Suprapubic skin (tissue), 4 donors: ENCODE data around the gene TRPV2. TPM values are rescaled to one million over a fixed set of nuclear protein-coding genes. Genes with fewer than 3 reads are reported as not detected.
A peak's percentile ranks its signal among the peaks of the same experiment; 100 is the strongest.

Source experiments
- DNase-seq, 2 donors: peaks; one replicate each; pipeline ENCODE4 v3.0.0-alpha.2; 2019; ENCODE audit warnings: low spot score in 2 of 2
- H3K27ac ChIP-seq: fragments of 200-600 bp; sonication (generic); one replicate; pipeline ENCODE4 v1.5.1; 2019
- H3K27me3 ChIP-seq: fragments of 200-600 bp; sonication (generic); one replicate; pipeline ENCODE4 v1.5.1; 2019
- H3K36me3 ChIP-seq: fragments of 200-600 bp; sonication (generic); one replicate; pipeline ENCODE4 v1.5.1; 2019
- H3K4me1 ChIP-seq: fragments of 200-600 bp; sonication (generic); one replicate; pipeline ENCODE4 v1.5.1; 2019
- H3K4me3 ChIP-seq: fragments of 200-600 bp; sonication (generic); one replicate; pipeline ENCODE4 v1.5.1; 2019; ENCODE audit warnings: mild to moderate bottlenecking
- H3K9me3 ChIP-seq: fragments of 200-600 bp; sonication (generic); one replicate; pipeline ENCODE4 v1.5.1; 2019
- EP300 ChIP-seq: sonication (generic); formaldehyde crosslinking; IDR thresholded peaks from one replicate; pipeline ENCODE4 v1.6.1; 2017; ENCODE audit warnings: antibody characterized with exemption
- POLR2A ChIP-seq, 2 donors: fragments of 450-650 bp; IDR thresholded peaks; one replicate each; pipeline ENCODE4 v1.6.1; 2017; ENCODE audit warnings: antibody characterized with exemption in 2 of 2, mild to moderate bottlenecking in 2 of 2, moderate library complexity in 2 of 2
- POLR2AphosphoS5 ChIP-seq, 3 donors: sonication (generic); formaldehyde crosslinking; IDR thresholded peaks; one replicate each; pipeline ENCODE4 v1.6.1; 2017; ENCODE audit warnings: antibody characterized with exemption in 3 of 3
- WGBS: methylation state at CpG from one replicate; pipeline ENCODE4 v1.1.5; 2018; 5-methylcytosine and 5-hydroxymethylcytosine counted together
- total RNA-seq, 4 donors: library from RNA; depleted of rRNA; stranded (reverse); fragments of >200 nt; gene quantifications; one replicate each; pipeline ENCODE4 v1.1.0, GENCODE V29; 2016
- TF ChIP-seq, protein P1 (sequence below), 2 donors: fragments of 200-600 bp in 1 of 2; fragments of 450-650 bp in 1 of 2; sonication (generic) in 1 of 2; IDR thresholded peaks; one replicate each; pipeline ENCODE4 v1.5.1; 2016 to 2019; ENCODE audit warnings: antibody characterized with exemption in 2 of 2, mild to moderate bottlenecking in 1 of 2, moderate library complexity in 1 of 2

Gene TRPV2
- total RNA-seq, 4 donors from 2014 or later, result 3.0 to 13.9 (median 7.9) TPM

DNA sequence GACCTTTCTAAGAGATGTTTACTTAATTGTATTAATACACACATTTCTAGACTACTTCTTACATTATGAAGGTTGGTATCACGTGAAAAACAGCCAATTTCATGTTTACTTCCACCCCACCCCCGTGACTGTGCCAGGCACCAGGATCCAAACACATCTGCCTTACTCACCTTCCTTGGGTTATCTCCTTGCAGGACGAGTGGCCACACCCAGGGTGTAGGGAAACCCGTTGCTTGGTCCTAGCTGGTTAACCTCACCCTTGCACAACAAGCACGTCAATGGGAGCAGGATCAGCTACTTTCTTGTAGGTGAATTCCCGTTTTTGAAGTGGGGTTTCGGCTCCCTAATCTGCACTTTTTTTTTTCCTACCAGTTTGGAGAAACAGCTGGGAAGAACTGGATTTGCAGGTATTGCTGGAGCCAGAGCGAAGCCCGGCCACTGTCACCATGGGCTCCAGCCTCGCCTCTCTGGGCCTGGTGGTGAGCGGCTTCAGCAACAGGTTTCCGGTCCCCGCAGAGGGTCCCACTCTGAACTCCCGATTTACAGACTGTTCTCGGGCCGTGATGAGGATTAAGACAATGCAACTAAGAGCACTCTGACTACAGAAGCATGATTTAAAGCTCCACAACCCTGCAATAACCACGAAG is 36.6 kb upstream of the TRPV2 start:
- 41% methylated on average over 17 of the region's 17 CpGs for WGBS
- H3K4me1 ChIP-seq, result peaks cover 63% of the 10 kb centered on the region
- DNase-seq, result peak in 1 of 2 donors; percentile 76
- peak overlapping the region; percentile 93 for H3K27ac ChIP-seq
- no peaks in the 10 kb centered on the region for H3K27me3 ChIP-seq
- H3K9me3 ChIP-seq, result no peaks in the 10 kb centered on the region
- H3K36me3 ChIP-seq, result peaks cover 19% of the 10 kb centered on the region
- TF ChIP-seq, protein P1, sequence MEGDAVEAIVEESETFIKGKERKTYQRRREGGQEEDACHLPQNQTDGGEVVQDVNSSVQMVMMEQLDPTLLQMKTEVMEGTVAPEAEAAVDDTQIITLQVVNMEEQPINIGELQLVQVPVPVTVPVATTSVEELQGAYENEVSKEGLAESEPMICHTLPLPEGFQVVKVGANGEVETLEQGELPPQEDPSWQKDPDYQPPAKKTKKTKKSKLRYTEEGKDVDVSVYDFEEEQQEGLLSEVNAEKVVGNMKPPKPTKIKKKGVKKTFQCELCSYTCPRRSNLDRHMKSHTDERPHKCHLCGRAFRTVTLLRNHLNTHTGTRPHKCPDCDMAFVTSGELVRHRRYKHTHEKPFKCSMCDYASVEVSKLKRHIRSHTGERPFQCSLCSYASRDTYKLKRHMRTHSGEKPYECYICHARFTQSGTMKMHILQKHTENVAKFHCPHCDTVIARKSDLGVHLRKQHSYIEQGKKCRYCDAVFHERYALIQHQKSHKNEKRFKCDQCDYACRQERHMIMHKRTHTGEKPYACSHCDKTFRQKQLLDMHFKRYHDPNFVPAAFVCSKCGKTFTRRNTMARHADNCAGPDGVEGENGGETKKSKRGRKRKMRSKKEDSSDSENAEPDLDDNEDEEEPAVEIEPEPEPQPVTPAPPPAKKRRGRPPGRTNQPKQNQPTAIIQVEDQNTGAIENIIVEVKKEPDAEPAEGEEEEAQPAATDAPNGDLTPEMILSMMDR (IDR thresholded peaks at IDR 0.05), result no peak
- TF ChIP-seq POLR2A (IDR thresholded peaks at IDR 0.05) (no peak), POLR2AphosphoS5 (IDR thresholded peaks at IDR 0.05) (peak in 2 of 3 donors; percentile 18 to 39), EP300 (no peak)
- H3K4me3 ChIP-seq, result no peak overlapping the region

DNA sequence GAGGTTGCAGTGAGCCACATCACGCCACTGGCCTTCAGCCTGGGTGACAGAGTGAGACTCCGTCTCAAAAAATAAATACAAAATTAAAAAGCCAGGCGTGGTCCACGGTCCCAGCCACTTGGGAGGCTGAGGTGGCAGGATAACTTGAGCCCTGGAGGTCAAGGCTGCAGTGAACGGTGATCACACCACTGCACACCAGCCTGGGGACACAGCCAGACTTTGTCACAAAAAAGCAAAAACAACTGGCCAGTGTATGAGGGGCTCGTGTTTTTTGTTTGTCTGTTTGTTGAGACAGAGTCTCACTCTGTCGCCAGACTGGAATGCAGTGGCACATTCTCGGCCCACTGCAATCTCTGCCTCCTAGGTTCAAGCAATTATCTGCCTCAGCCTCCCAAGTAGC is 35.7 kb upstream of the TRPV2 start:
- H3K4me3 ChIP-seq, result no peak overlapping the region
- no peak for DNase-seq
- peaks cover 62% of the 10 kb centered on the region for H3K4me1 ChIP-seq
- H3K27me3 ChIP-seq, result no peaks in the 10 kb centered on the region
- TF ChIP-seq POLR2AphosphoS5 (IDR thresholded peaks at IDR 0.05) (no peak), EP300 (no peak), POLR2A (IDR thresholded peaks at IDR 0.05) (no peak)
- TF ChIP-seq, protein P1 (IDR thresholded peaks at IDR 0.05), result no peak
- peaks cover 19% of the 10 kb centered on the region for H3K36me3 ChIP-seq
- H3K27ac ChIP-seq, result peak overlapping the region; percentile 93
- no peaks in the 10 kb centered on the region for H3K9me3 ChIP-seq
- 83% methylated on average over 8 of the region's 8 CpGs for WGBS

DNA sequence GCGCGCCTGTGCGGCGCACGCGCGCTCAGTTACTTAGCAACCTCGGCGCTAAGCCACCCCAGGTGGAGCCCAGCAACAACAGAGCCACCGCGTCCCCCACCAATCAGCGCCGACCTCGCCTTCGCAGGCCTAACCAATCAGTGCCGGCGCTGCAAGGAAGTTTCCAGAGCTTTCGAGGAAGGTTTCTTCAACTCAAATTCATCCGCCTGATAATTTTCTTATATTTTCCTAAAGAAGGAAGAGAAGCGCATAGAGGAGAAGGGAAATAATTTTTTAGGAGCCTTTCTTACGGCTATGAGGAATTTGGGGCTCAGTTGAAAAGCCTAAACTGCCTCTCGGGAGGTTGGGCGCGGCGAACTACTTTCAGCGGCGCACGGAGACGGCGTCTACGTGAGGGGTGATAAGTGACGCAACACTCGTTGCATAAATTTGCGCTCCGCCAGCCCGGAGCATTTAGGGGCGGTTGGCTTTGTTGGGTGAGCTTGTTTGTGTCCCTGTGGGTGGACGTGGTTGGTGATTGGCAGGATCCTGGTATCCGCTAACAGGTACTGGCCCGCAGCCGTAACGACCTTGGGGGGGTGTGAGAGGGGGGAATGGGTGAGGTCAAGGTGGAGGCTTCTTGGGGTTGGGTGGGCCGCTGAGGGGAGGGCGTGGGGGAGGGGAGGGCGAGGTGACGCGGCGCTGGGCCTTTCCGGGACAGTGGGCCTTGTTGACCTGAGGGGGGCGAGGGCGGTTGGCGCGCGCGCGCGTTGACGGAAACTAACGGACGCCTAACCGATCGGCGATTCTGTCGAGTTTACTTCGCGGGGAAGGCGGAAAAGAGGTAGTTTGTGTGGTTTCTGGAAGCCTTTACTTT is 34.5 kb upstream of the TRPV2 start, which contains the start of gene UBB:
Gene UBB (plus strand): TSS at position 452 of the 856 bp plus-strand sequence. CDS start 817 bp downstream, outside the sequence.
- peak; percentile 97 to 98 for DNase-seq
- Histone ChIP-seq H3K4me1 (peaks cover 59% of the 10 kb centered on the region), H3K27ac (peak within 1 kb of the TSS; percentile 93), H3K4me3 (peak within 1 kb of the TSS; percentile 80), H3K27me3 (no peaks in the 10 kb centered on the region), H3K9me3 (no peaks in the 10 kb centered on the region), H3K36me3 (peaks cover 19% of the 10 kb centered on the region)
- WGBS, result 0% methylated on average over 50 of the region's 67 CpGs
- TF ChIP-seq, protein P1 (IDR thresholded peaks at IDR 0.05), result peak in 1 of 2 donors; percentile 6
- no peak for TF ChIP-seq EP300
- TF ChIP-seq POLR2AphosphoS5 (IDR thresholded peaks at IDR 0.05), result peak; percentile 97 to 99 (median 98)
- TF ChIP-seq POLR2A (IDR thresholded peaks at IDR 0.05), result peak; percentile 95 to 99

DNA sequence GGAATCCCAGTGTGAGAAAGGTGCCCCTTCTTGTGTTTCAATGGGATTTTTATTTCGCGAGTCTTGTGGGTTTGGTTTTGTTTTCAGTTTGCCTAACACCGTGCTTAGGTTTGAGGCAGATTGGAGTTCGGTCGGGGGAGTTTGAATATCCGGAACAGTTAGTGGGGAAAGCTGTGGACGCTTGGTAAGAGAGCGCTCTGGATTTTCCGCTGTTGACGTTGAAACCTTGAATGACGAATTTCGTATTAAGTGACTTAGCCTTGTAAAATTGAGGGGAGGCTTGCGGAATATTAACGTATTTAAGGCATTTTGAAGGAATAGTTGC is 33.9 kb upstream of the TRPV2 start:
- DNase-seq, result no peak
- H3K36me3 ChIP-seq, result peaks cover 19% of the 10 kb centered on the region
- H3K27me3 ChIP-seq, result no peaks in the 10 kb centered on the region
- peak overlapping the region; percentile 80 for H3K4me3 ChIP-seq
- peaks cover 60% of the 10 kb centered on the region for H3K4me1 ChIP-seq
- WGBS, result 6% methylated on average over 14 of the region's 14 CpGs
- H3K27ac ChIP-seq, result peak overlapping the region; percentile 93
- no peaks in the 10 kb centered on the region for H3K9me3 ChIP-seq
- no peak for TF ChIP-seq POLR2A (IDR thresholded peaks at IDR 0.05)

DNA sequence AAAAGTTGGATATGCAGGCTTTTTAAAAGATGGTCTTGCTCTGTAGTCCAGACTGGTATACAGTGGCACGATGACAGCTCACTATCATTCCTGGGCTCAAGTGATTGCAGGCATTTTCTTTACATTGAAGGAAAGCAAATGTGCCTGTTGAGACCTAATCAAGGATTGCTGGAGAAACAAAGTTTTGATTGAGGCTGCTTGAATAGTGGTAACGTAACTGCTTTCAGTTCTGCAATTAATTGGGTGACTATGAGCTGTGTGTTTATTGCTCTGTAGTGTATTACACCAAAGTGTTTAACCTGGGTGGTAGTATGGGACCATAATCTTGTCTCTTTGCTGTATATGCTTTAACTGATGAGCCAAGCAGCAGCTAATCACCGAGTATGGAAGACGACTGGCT is 32.2 kb upstream of the TRPV2 start:
- WGBS, result 60% methylated on average over 4 of the region's 4 CpGs
- no peak for DNase-seq
- Histone ChIP-seq H3K27ac (no peak overlapping the region), H3K4me1 (peaks cover 61% of the 10 kb centered on the region), H3K4me3 (peak overlapping the region; percentile 80), H3K9me3 (no peaks in the 10 kb centered on the region), H3K36me3 (peaks cover 19% of the 10 kb centered on the region), H3K27me3 (no peaks in the 10 kb centered on the region)
- no peak for TF ChIP-seq POLR2AphosphoS5 (IDR thresholded peaks at IDR 0.05)
- no peak for TF ChIP-seq POLR2A (IDR thresholded peaks at IDR 0.05)
- no peak for TF ChIP-seq EP300
- TF ChIP-seq, protein P1 (IDR thresholded peaks at IDR 0.05), result no peak
